Activated CD4-positive, alpha-beta T cell treated with anti-CD3 and anti-CD28 coated beads for 36 hours (primary cell): ENCODE results near the gene ACSL3. TPM values are rescaled to one million over a fixed set of nuclear protein-coding genes. Genes with fewer than 3 reads are reported as not detected.

Experiments used
- ATAC-seq: fragments of 200-7000 bp; cut with Tn5 transposase; one replicate; pipeline ENCODE4 v1.10.0; 2021; ENCODE audit warnings: mild to moderate bottlenecking, moderate library complexity
- CTCF ChIA-PET: fragments of 350-600 bp; sonication (Branson Sonifier 250); formaldehyde crosslinking; loops from one replicate; lab custom pipeline; 2021; ENCODE audit warnings: antibody characterized with exemption; lab: Charles Lee
- POLR2A ChIA-PET: fragments of 350-600 bp; sonication (Branson Sonifier 250); formaldehyde crosslinking; loops from one replicate; lab custom pipeline; 2021; ENCODE audit warnings: antibody characterized with exemption, inconsistent platforms; lab: Charles Lee
- DNase-seq: peaks from one replicate; pipeline ENCODE4 v3.0.0-alpha.2; 2020
- H3K27ac Mint-ChIP-seq: one replicate; pipeline ENCODE4 v1.8.0; 2021; ENCODE audit warnings: mixed read lengths
- H3K27me3 Mint-ChIP-seq: one replicate; pipeline ENCODE4 v1.8.0; 2021; ENCODE audit warnings: mixed read lengths
- H3K36me3 Mint-ChIP-seq: one replicate; pipeline ENCODE4 v1.8.0; 2021; ENCODE audit warnings: low read depth, mixed read lengths
- H3K4me1 Mint-ChIP-seq: one replicate; pipeline ENCODE4 v1.8.0; 2021; ENCODE audit warnings: mixed read lengths
- H3K4me3 Mint-ChIP-seq: one replicate; pipeline ENCODE4 v1.8.0; 2021; ENCODE audit warnings: mild to moderate bottlenecking, moderate library complexity, mixed read lengths
- H3K9me3 Mint-ChIP-seq: one replicate; pipeline ENCODE4 v1.8.0; 2021; ENCODE audit warnings: low read depth, mixed read lengths
- intact Hi-C, 2 experiments: fragments of 100-400 bp; cut with DNase I in 1 of 2; cut with micrococcal nuclease in 1 of 2; formaldehyde crosslinking; loops; one replicate each; pipeline versions ENCODE4 v1.14.2 to v1.15.1; 2022 to 2024; cut with DNase I, micrococcal nuclease
- total RNA-seq, 2 experiments: library from RNA; stranded (reverse); gene quantifications; one replicate each; pipeline ENCODE4 v1.2.3, GENCODE V29; 2021

The ACSL3 gene
- total RNA-seq, 2 experiments from 2014 or later, result 46.2 to 48.8 TPM

GRCh38 chr2:222931659-222932058, 70.8 kb downstream of the ACSL3 start:
- Mint-ChIP-seq H3K36me3 (peaks cover 58% of the 10 kb centered on the region), H3K9me3 (peaks cover 2% of the 10 kb centered on the region), H3K4me3 (no peak overlapping the region), H3K27me3 (no peaks in the 10 kb centered on the region), H3K27ac (no peak overlapping the region), H3K4me1 (no peaks in the 10 kb centered on the region)
- POLR2A ChIA-PET, result no interaction called here
- DNase-seq, result no peak
- CTCF ChIA-PET, result no interaction called here
- ATAC-seq, result no peak
- intact Hi-C loops, result no loop called here

GRCh38 chr2:222933458-222933857, 72.6 kb downstream of the ACSL3 start:
- no peak for DNase-seq
- H3K36me3 Mint-ChIP-seq, result peaks cover 61% of the 10 kb centered on the region
- no peak overlapping the region for H3K4me3 Mint-ChIP-seq
- no peaks in the 10 kb centered on the region for H3K4me1 Mint-ChIP-seq
- ATAC-seq, result no peak
- no peak overlapping the region for H3K27ac Mint-ChIP-seq
- peaks cover 8% of the 10 kb centered on the region for H3K9me3 Mint-ChIP-seq
- POLR2A ChIA-PET, result no interaction called here
- CTCF ChIA-PET, result interaction anchor here (1.0 kb wide), 1 partner anchor 15 kb away, joined by 3 read pairs; no protein-coding TSS in a partner anchor
- H3K27me3 Mint-ChIP-seq, result no peaks in the 10 kb centered on the region
- intact Hi-C loops, result no loop called here

- ChIA-PET POLR2A (interaction anchor here (0.8 kb wide), 1 partner anchor 25 kb away, joined by 6 read pairs; no protein-coding TSS in a partner anchor), CTCF (no interaction called here)
- ATAC-seq (no peak), DNase-seq (no peak)
- H3K27ac Mint-ChIP-seq, result no peak overlapping the region
- H3K4me3 Mint-ChIP-seq, result no peak overlapping the region
- intact Hi-C loops, result no loop called here
- no peaks in the 10 kb centered on the region for H3K4me1 Mint-ChIP-seq
- peaks cover 58% of the 10 kb centered on the region for H3K36me3 Mint-ChIP-seq
- H3K9me3 Mint-ChIP-seq, result peaks cover 12% of the 10 kb centered on the region
- H3K27me3 Mint-ChIP-seq, result no peaks in the 10 kb centered on the region
These were observed 75.0 kb downstream of the ACSL3 start for GRCh38 chr2:222935688-222936298.

GRCh38 chr2:222936705-222937104, 75.9 kb downstream of the ACSL3 start:
- H3K27ac Mint-ChIP-seq, result no peak overlapping the region
- H3K9me3 Mint-ChIP-seq, result peaks cover 12% of the 10 kb centered on the region
- DNase-seq (no peak), ATAC-seq (no peak)
- H3K4me1 Mint-ChIP-seq, result no peaks in the 10 kb centered on the region
- intact Hi-C loops, result no loop called here
- peaks cover 54% of the 10 kb centered on the region for H3K36me3 Mint-ChIP-seq
- ChIA-PET CTCF (no interaction called here), POLR2A (no interaction called here)
- H3K4me3 Mint-ChIP-seq, result no peak overlapping the region
- no peaks in the 10 kb centered on the region for H3K27me3 Mint-ChIP-seq

- peaks cover 5% of the 10 kb centered on the region for H3K4me1 Mint-ChIP-seq
- CTCF ChIA-PET, result interaction anchor here (0.9 to 3.5 kb wide), 9 partner anchors 10 to 247 kb away, joined by 3 to 29 read pairs (median 7); no protein-coding TSS in a partner anchor
- ATAC-seq (no peak), DNase-seq (no peak)
- H3K27ac Mint-ChIP-seq, result no peak overlapping the region
- POLR2A ChIA-PET, result no interaction called here
- peaks cover 12% of the 10 kb centered on the region for H3K9me3 Mint-ChIP-seq
- intact Hi-C loops, result no loop called here
- H3K27me3 Mint-ChIP-seq, result no peaks in the 10 kb centered on the region
- no peak overlapping the region for H3K4me3 Mint-ChIP-seq
- H3K36me3 Mint-ChIP-seq, result peaks cover 46% of the 10 kb centered on the region
These were observed 77.5 kb downstream of the ACSL3 start for GRCh38 chr2:222938327-222938726.

GRCh38 chr2:222939208-222939856, 78.5 kb downstream of the ACSL3 start:
- Mint-ChIP-seq H3K9me3 (peaks cover 12% of the 10 kb centered on the region), H3K27ac (no peak overlapping the region), H3K4me3 (no peak overlapping the region), H3K4me1 (peaks cover 15% of the 10 kb centered on the region), H3K27me3 (no peaks in the 10 kb centered on the region), H3K36me3 (peaks cover 41% of the 10 kb centered on the region)
- DNase-seq, result peak; percentile 78
- ChIA-PET CTCF (interaction anchor here (0.5 to 3.5 kb wide), 24 partner anchors 9 to 281 kb away, joined by 3 to 29 read pairs (median 4); no protein-coding TSS in a partner anchor), POLR2A (interaction anchor here (0.5 to 0.7 kb wide), 2 partner anchors 10 to 25 kb away, joined by 3 read pairs; no protein-coding TSS in a partner anchor)
- intact Hi-C loops, result loop anchor here (1.0 kb wide), 3 partner anchors 231 to 249 kb away; no protein-coding TSS in a partner anchor
- peak; percentile 91 for ATAC-seq

GRCh38 chr2:222939979-222940378, 79.1 kb downstream of the ACSL3 start:
- intact Hi-C loops, result loop anchor here (1.0 kb wide), 3 partner anchors 232 to 250 kb away; no protein-coding TSS in a partner anchor
- ChIA-PET POLR2A (no interaction called here), CTCF (interaction anchor here (0.7 to 3.5 kb wide), 10 partner anchors 8 to 243 kb away, joined by 3 to 29 read pairs (median 5); no protein-coding TSS in a partner anchor)
- Mint-ChIP-seq H3K36me3 (peaks cover 34% of the 10 kb centered on the region), H3K27me3 (no peaks in the 10 kb centered on the region), H3K4me3 (no peak overlapping the region), H3K27ac (no peak overlapping the region), H3K4me1 (peaks cover 16% of the 10 kb centered on the region), H3K9me3 (peaks cover 12% of the 10 kb centered on the region)
- no peak for DNase-seq
- ATAC-seq, result no peak

GRCh38 chr2:222941510-222942032, 80.7 kb downstream of the ACSL3 start:
- peaks cover 23% of the 10 kb centered on the region for H3K36me3 Mint-ChIP-seq
- ATAC-seq (no peak), DNase-seq (no peak)
- peaks cover 16% of the 10 kb centered on the region for H3K4me1 Mint-ChIP-seq
- H3K27ac Mint-ChIP-seq, result no peak overlapping the region
- ChIA-PET POLR2A (interaction anchor here (0.6 kb wide), 1 partner anchor 235 kb away, joined by 3 read pairs; no protein-coding TSS in a partner anchor), CTCF (interaction anchor here (3.2 kb wide), 1 partner anchor 251 kb away, joined by 9 read pairs; no protein-coding TSS in a partner anchor)
- no peak overlapping the region for H3K4me3 Mint-ChIP-seq
- no peaks in the 10 kb centered on the region for H3K27me3 Mint-ChIP-seq
- intact Hi-C loops, result no loop called here
- H3K9me3 Mint-ChIP-seq, result peaks cover 11% of the 10 kb centered on the region

GRCh38 chr2:222942561-222942960, 81.7 kb downstream of the ACSL3 start:
- DNase-seq (no peak), ATAC-seq (no peak)
- H3K4me1 Mint-ChIP-seq, result peaks cover 16% of the 10 kb centered on the region
- peaks cover 14% of the 10 kb centered on the region for H3K36me3 Mint-ChIP-seq
- ChIA-PET POLR2A (no interaction called here), CTCF (interaction anchor here (3.2 kb wide), 1 partner anchor 252 kb away, joined by 9 read pairs; no protein-coding TSS in a partner anchor)
- H3K4me3 Mint-ChIP-seq, result no peak overlapping the region
- intact Hi-C loops, result no loop called here
- no peaks in the 10 kb centered on the region for H3K27me3 Mint-ChIP-seq
- no peak overlapping the region for H3K27ac Mint-ChIP-seq
- peaks cover 6% of the 10 kb centered on the region for H3K9me3 Mint-ChIP-seq

- Mint-ChIP-seq H3K27me3 (no peaks in the 10 kb centered on the region), H3K9me3 (peaks cover 3% of the 10 kb centered on the region), H3K4me3 (no peak overlapping the region), H3K4me1 (peaks cover 16% of the 10 kb centered on the region), H3K36me3 (peaks cover 12% of the 10 kb centered on the region), H3K27ac (no peak overlapping the region)
- CTCF ChIA-PET, result interaction anchor here (3.2 kb wide), 1 partner anchor 252 kb away, joined by 9 read pairs; no protein-coding TSS in a partner anchor
- intact Hi-C loops, result no loop called here
- ATAC-seq (no peak), DNase-seq (no peak)
- POLR2A ChIA-PET, result no interaction called here
These were observed 82.1 kb downstream of the ACSL3 start for GRCh38 chr2:222942977-222943376.

GRCh38 chr2:222943820-222944219, 83.0 kb downstream of the ACSL3 start:
- no peaks in the 10 kb centered on the region for H3K27me3 Mint-ChIP-seq
- intact Hi-C loops, result no loop called here
- H3K4me3 Mint-ChIP-seq, result no peak overlapping the region
- H3K4me1 Mint-ChIP-seq, result peaks cover 16% of the 10 kb centered on the region
- H3K27ac Mint-ChIP-seq, result no peak overlapping the region
- peak; percentile 50 for ATAC-seq
- H3K36me3 Mint-ChIP-seq, result peaks cover 10% of the 10 kb centered on the region
- no peak for DNase-seq
- ChIA-PET POLR2A (no interaction called here), CTCF (interaction anchor here (0.6 to 3.2 kb wide), 2 partner anchors 155 to 253 kb away, joined by 3 to 9 read pairs; no protein-coding TSS in a partner anchor)
- H3K9me3 Mint-ChIP-seq, result peaks cover 3% of the 10 kb centered on the region
